GM12878 (cell line): ENCODE data around the gene RARG. TPM values are rescaled to one million over a fixed set of nuclear protein-coding genes. Genes with fewer than 3 reads are reported as not detected.

Experiments used
- ATAC-seq: fragments of 200-7000 bp; cut with Tn5 transposase; 3 replicates; pipeline ENCODE4 v1.9.1; 2020; ENCODE audit warnings: mild to moderate bottlenecking, moderate library complexity
- BruUV-seq: library from RNA; stranded (reverse); fragments of 400-500 nt; replicated peaks from 2 replicates; lab custom pipeline; 2021; lab: Mats Ljungman, UMichigan
- CTCF ChIA-PET: fragments of 300-600 bp; sonication (Branson Sonifier 250); formaldehyde crosslinking; extraction: SDS; loops from one replicate; lab custom pipeline; 2021; ENCODE audit warnings: inconsistent platforms; lab: Yijun Ruan, JAX
- POLR2A ChIA-PET: fragments of 350-600 bp; formaldehyde crosslinking; extraction: SDS; loops from one replicate; lab custom pipeline; 2021; ENCODE audit warnings: inconsistent platforms; lab: Charles Lee
- RAD21 ChIA-PET: fragments of 300-600 bp; sonication (Branson Sonifier 250); formaldehyde crosslinking; loops from one replicate; lab custom pipeline; 2023; ENCODE audit warnings: antibody characterized with exemption; ENCODE audit not compliant: unreplicated experiment; lab: Charles Lee
- SMC1A ChIA-PET: fragments of 300-600 bp; sonication (Branson Sonifier 250); formaldehyde crosslinking; loops from one replicate; lab custom pipeline; 2023; ENCODE audit not compliant: unreplicated experiment, uncharacterized antibody; lab: Charles Lee
- DNase-seq: peaks from one replicate; pipeline ENCODE4 v3.0.0-alpha.2; 2011; ENCODE audit warnings: low read depth, low spot score
- FAIRE-seq: peaks from 3 replicates; lab custom pipeline; 2011; peaks lifted over from hg19 to GRCh38; lab: Jason Lieb, UNC
- H2AFZ ChIP-seq: 2 replicates; pipeline ENCODE4 v1.6.0; 2011; ENCODE audit warnings: low read depth, low read length, control low read depth; ENCODE audit not compliant: control insufficient read depth
- H3K27ac ChIP-seq: 2 replicates; pipeline ENCODE4 v1.5.1; 2011; ENCODE audit warnings: control low read depth; ENCODE audit not compliant: control insufficient read depth, insufficient read depth
- H3K27me3 ChIP-seq, 2 experiments: replicated peaks in 1 of 2; 2 replicates each; pipeline versions ENCODE4 v1.6.0 to v1.6.1; 2011; ENCODE audit warnings: low read length in 1 of 2; ENCODE audit not compliant: control insufficient read depth in 2 of 2, insufficient read depth in 2 of 2
- H3K36me3 ChIP-seq, 2 experiments: 2 replicates each; pipeline ENCODE4 v1.5.1; 2011; ENCODE audit warnings: low read length in 1 of 2; ENCODE audit not compliant: control insufficient read depth in 2 of 2, insufficient read depth in 2 of 2
- H3K4me1 ChIP-seq: 2 replicates; pipeline ENCODE4 v1.6.1; 2011; ENCODE audit warnings: mild to moderate bottlenecking, low read length, moderate library complexity, mixed read lengths; ENCODE audit not compliant: control insufficient read depth, insufficient read depth
- H3K4me2 ChIP-seq: 2 replicates; pipeline ENCODE4 v1.6.0; 2011; ENCODE audit warnings: control low read depth; ENCODE audit not compliant: control insufficient read depth, insufficient read depth
- H3K4me3 ChIP-seq: fragments of 200-600 bp; sonication (generic); 2 replicates; pipeline ENCODE4 v1.5.1; 2016
- H3K79me2 ChIP-seq: 2 replicates; pipeline ENCODE4 v1.6.0; 2011; ENCODE audit warnings: low read length; ENCODE audit not compliant: control insufficient read depth, insufficient read depth
- H3K9ac ChIP-seq: 2 replicates; pipeline ENCODE4 v1.8.0; 2011; ENCODE audit warnings: low read length, control low read depth, mixed read lengths; ENCODE audit not compliant: control insufficient read depth, insufficient read depth
- H3K9me3 ChIP-seq: replicated peaks from 3 replicates; pipeline ENCODE4 v1.5.1; 2011; ENCODE audit warnings: mild to moderate bottlenecking, low read length; ENCODE audit not compliant: control insufficient read depth, insufficient read depth
- H4K20me1 ChIP-seq: 2 replicates; pipeline ENCODE4 v1.6.0; 2011; ENCODE audit not compliant: control insufficient read depth, insufficient read depth
- ASH2L ChIP-seq: fragments of 300-600, 200-600 bp; sonication (generic); IDR thresholded peaks from 2 replicates; pipeline ENCODE4 v1.6.1; 2017; ENCODE audit warnings: low read depth, mild to moderate bottlenecking, borderline replicate concordance
- CREB1 ChIP-seq: IDR thresholded peaks from 2 replicates; pipeline ENCODE4 v1.6.1; 2012; ENCODE audit warnings: low read depth, mild to moderate bottlenecking, inconsistent platforms
- E2F8 ChIP-seq: fragments of 450-650 bp; IDR thresholded peaks from 2 replicates; pipeline ENCODE4 v1.6.1; 2018; ENCODE audit warnings: mild to moderate bottlenecking, low read depth, moderate library complexity; ENCODE audit not compliant: partially characterized antibody
- E4F1 ChIP-seq: fragments of 450-650 bp; IDR thresholded peaks from 2 replicates; pipeline ENCODE4 v1.6.1; 2018; ENCODE audit warnings: borderline replicate concordance, mild to moderate bottlenecking; ENCODE audit not compliant: partially characterized antibody
- ESRRA ChIP-seq: IDR thresholded peaks from 2 replicates; pipeline ENCODE4 v1.6.1; 2012; ENCODE audit warnings: mild to moderate bottlenecking, low read length, improper control_type of control experiment
- EZH2 ChIP-seq: IDR thresholded peaks from 2 replicates; pipeline ENCODE4 v1.6.1; 2012; ENCODE audit warnings: low read depth, mild to moderate bottlenecking, control low read depth, inconsistent platforms, low read length, borderline replicate concordance; ENCODE audit not compliant: control insufficient read depth
- HDGF ChIP-seq: fragments of 450-650 bp; IDR thresholded peaks from 2 replicates; pipeline ENCODE4 v1.6.1; 2016; ENCODE audit warnings: antibody characterized with exemption
- IKZF2 ChIP-seq, 2 experiments: fragments of 450-650 bp; IDR thresholded peaks; 2 replicates each; pipeline ENCODE4 v1.6.1; 2017; ENCODE audit warnings: mild to moderate bottlenecking in 2 of 2, moderate library complexity in 2 of 2
- NFXL1 ChIP-seq: fragments of 450-650 bp; IDR thresholded peaks from 2 replicates; pipeline ENCODE4 v1.6.1; 2017; ENCODE audit warnings: antibody characterized with exemption, mild to moderate bottlenecking, borderline replicate concordance
- RAD51 ChIP-seq: fragments of 450-650 bp; IDR thresholded peaks from 2 replicates; pipeline ENCODE4 v1.6.1; 2016; ENCODE audit warnings: moderate library complexity, mild to moderate bottlenecking, inconsistent platforms
- RFX5 ChIP-seq: IDR thresholded peaks from 2 replicates; pipeline ENCODE4 v1.6.1; 2011; ENCODE audit warnings: low read depth, low read length, improper control_type of control experiment
- SRF ChIP-seq, 2 experiments: IDR thresholded peaks; 2 replicates each; pipeline ENCODE4 v1.6.1; 2011; ENCODE audit warnings: low read depth in 2 of 2, low read length in 2 of 2, mild to moderate bottlenecking in 1 of 2, moderate library complexity in 1 of 2
- TCF7 ChIP-seq: IDR thresholded peaks from 2 replicates; pipeline ENCODE4 v1.6.1; 2014; ENCODE audit warnings: antibody characterized with exemption, borderline replicate concordance
- ZBTB4 ChIP-seq: fragments of 450-650 bp; formaldehyde crosslinking; IDR thresholded peaks from 2 replicates; pipeline ENCODE4 v1.4.0; 2022; ENCODE audit warnings: mild to moderate bottlenecking, moderate library complexity
- ZNF24 ChIP-seq: fragments of 450-650 bp; IDR thresholded peaks from 2 replicates; pipeline ENCODE4 v1.6.1; 2017; ENCODE audit warnings: antibody characterized with exemption, mild to moderate bottlenecking
- ZSCAN29 ChIP-seq: fragments of 450-650 bp; IDR thresholded peaks from 2 replicates; pipeline ENCODE4 v1.6.1; 2017; ENCODE audit warnings: mild to moderate bottlenecking, moderate library complexity
- WGBS: methylation state at CpG from one replicate; pipeline ENCODE4 v1.1.6; 2016; ENCODE audit warnings: low lambda C conversion rate; ENCODE audit not compliant: insufficient replicate concordance, insufficient coverage; ENCODE audit errors: missing lambda C conversion rate; 5-methylcytosine and 5-hydroxymethylcytosine counted together
- in situ Hi-C: fragments of 300-500 bp; cut with MboI; formaldehyde crosslinking; loops from 9 replicates; pipeline ENCODE4 v1.14.3; 2018; ENCODE audit warnings: mixed read lengths
- intact Hi-C: fragments of 100-400 bp; cut with micrococcal nuclease; formaldehyde crosslinking; loops from one replicate; pipeline ENCODE4 v1.14.2; 2022; ENCODE audit not compliant: unreplicated experiment
- polyA plus RNA-seq, 11 experiments: library from polyadenylated mRNA; depleted of rRNA in 4 of 11; unstranded in 6 of 11; stranded (reverse) in 5 of 11; fragments of >200 nt; fragmentation: Nextera tagmentation in 4 of 11; fragmentation: Illumina TruSeq in 1 of 11; extraction: Ambion mirVana in 4 of 11; extraction: Trizol in 1 of 11; gene quantifications; 1 replicate in 1 of 11; 2 replicates in 10 of 11; pipeline versions ENCODE4 v1.2.1 to v1.2.3, GENCODE V29; 2011 to 2016; ENCODE audit warnings: inconsistent platforms in 2 of 11, missing spikeins in 2 of 11, low read depth in 1 of 11
- total RNA-seq, 4 experiments: library from RNA; depleted of rRNA in 3 of 4; stranded (reverse); fragments of >200 nt in 3 of 4; fragmentation: Illumina TruSeq in 1 of 4; extraction: Trizol in 1 of 4; gene quantifications; 2 replicates each; pipeline versions ENCODE4 v1.2.1 to v1.2.3, GENCODE V29; 2013 to 2021

The RARG gene
- total and polyA plus RNA-seq, 10 of the 15 experiments (the other 5 are each of a cell fraction or from before 2014, with no cell fraction given) = 0.27 to 8.1 (median 4.1) TPM

- CTCF ChIA-PET = no interaction called here
- no TSS peak for BruUV-seq
- SMC1A ChIA-PET = interaction anchor here (1.3 kb wide), 1 partner anchor 11 kb away, joined by 3 read pairs; no protein-coding TSS in a partner anchor
- Histone ChIP-seq H2AFZ (no peak overlapping the region), H4K20me1 (no peaks in the 10 kb centered on the region), H3K27me3 (peaks cover 0 to 3% of the 10 kb centered on the region in 2 experiments; a peak in 2 of 4 replicates), H3K27ac (no peak overlapping the region), H3K4me3 (no peak overlapping the region), H3K4me1 (peaks cover 6% of the 10 kb centered on the region), H3K9ac (no peak overlapping the region), H3K9me3 (no peaks in the 10 kb centered on the region), H3K79me2 (no peaks in the 10 kb centered on the region), H3K4me2 (no peak overlapping the region), H3K36me3 (no peaks in the 10 kb centered on the region)
- no peak for ATAC-seq
- RAD21 ChIA-PET = no interaction called here
- in situ Hi-C loops (no loop called here), intact Hi-C loops (no loop called here)
- no peak for FAIRE-seq
- 23% methylated on average over 1 of the region's 1 CpG for WGBS
- POLR2A ChIA-PET = interaction anchor here (0.7 kb wide), 1 partner anchor 143 kb away, joined by 3 read pairs; no protein-coding TSS in a partner anchor
- DNase-seq = no peak
- TF ChIP-seq ZBTB4 (CRISPR knock-in tag) (no peak), SRF (IDR thresholded peaks at IDR 0.05; ENCODE audit: low read depth in 2 of 2, low read length in 2 of 2) (no peak), ASH2L (no peak), E4F1 (no peak), ZSCAN29 (no peak), RAD51 (no peak), ESRRA (no peak), NFXL1 (no peak), IKZF2 (IDR thresholded peaks at IDR 0.05) (no peak), TCF7 (no peak), HDGF (no peak), CREB1 (no peak), RFX5 (no peak), E2F8 (no peak), ZNF24 (no peak), EZH2 (no peak)
Observed at GRCh38 chr12:53227836-53228235, 4.2 kb downstream of the RARG start.
